Cardiac septum (tissue), 1 donor: ENCODE measurements around the gene LYRM9. TPM values are rescaled to one million over a fixed set of nuclear protein-coding genes. Genes with fewer than 3 reads are reported as not detected.
A peak's percentile ranks its signal among the peaks of the same experiment; 100 is the strongest.

Source experiments
- DNase-seq: peaks from one replicate; pipeline ENCODE4 v3.0.0-alpha.2; 2020; ENCODE audit warnings: low spot score
- intact Hi-C: fragments of 100-400 bp; cut with DNase I; formaldehyde crosslinking; loops from one replicate; pipeline ENCODE4 v1.14.0; 2022
- total RNA-seq: library from RNA; stranded (reverse); fragmentation: NEBNext Ultra II Directional; extraction: Animal tissue kit (Norgen Biotek cat#: 25700); gene quantifications from one replicate; pipeline ENCODE4 v1.2.1, GENCODE V29; 2021
- donor health status: DM: no; HTN: no; CAD: no.

Gene LYRM9
- total RNA-seq, 1 donor from 2014 or later: 8.8 TPM

DNA sequence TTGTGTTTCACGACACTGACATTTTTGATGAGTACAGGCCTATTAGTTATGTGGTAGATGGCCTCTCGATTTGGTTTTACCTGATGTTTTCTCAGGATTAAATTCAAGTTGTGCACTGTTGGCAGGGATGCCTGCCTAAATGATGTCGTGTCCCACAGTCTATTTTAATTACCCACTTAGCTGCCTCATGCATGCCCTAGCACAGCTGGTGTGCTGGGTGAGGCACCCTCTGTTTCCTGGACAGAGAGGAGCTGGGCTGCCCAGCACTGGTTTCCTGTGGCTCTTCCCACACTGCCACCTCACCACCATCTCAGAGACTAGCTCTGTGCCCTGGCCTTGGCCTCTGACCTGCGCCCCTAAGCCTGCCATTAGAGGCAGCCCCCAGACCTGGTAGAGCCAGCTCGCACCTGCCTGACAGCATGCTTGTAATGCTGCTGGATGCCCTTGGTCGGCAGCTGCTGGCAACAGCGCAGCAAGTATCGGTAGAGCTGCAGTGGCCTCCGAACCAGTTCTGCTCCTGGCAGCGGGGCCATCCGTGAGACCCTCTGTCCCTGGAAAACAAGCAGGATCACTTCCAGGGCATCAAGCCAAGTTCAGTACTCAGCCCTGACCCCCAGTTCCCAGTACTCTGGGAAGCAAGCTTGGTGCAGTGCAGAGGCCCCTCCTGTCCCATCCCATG is 10.9 kb downstream of the LYRM9 start:
- intact Hi-C loops: no loop called here
- DNase-seq: no peak

DNA sequence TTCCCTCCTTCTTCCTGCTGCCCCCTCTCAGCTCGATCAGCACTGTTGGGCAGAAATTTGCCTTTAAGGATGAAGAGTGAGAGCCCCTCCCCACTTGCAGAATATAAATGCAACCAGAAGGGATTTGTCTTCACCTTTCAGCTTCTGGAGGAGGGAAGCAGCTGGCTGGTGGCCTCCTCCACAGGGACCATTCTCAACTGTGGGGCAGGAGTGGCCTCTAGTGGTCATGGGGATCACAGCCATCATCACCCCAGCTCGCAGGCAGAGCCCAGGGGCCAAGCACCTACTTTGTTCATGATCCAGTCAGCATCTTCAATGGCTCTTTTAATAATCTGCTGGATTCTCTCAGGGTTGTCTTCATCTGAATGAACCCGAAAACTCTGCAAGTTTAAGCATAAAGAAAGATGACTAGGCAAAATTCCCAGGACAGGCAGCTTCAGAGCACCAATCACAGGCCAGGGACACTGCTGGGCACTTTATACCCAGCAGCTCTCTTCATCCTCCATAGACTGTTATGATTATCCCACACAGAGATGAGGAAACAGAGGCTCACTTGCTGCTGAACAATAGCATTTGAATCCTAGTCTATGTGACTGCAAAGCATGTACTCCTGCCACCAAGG is 13.1 kb downstream of the LYRM9 start:
- intact Hi-C loops: loop anchor here (2.0 to 10.0 kb wide), 3 partner anchors 75 to 225 kb away; no protein-coding TSS in a partner anchor
- peak; percentile 80 for DNase-seq

DNA sequence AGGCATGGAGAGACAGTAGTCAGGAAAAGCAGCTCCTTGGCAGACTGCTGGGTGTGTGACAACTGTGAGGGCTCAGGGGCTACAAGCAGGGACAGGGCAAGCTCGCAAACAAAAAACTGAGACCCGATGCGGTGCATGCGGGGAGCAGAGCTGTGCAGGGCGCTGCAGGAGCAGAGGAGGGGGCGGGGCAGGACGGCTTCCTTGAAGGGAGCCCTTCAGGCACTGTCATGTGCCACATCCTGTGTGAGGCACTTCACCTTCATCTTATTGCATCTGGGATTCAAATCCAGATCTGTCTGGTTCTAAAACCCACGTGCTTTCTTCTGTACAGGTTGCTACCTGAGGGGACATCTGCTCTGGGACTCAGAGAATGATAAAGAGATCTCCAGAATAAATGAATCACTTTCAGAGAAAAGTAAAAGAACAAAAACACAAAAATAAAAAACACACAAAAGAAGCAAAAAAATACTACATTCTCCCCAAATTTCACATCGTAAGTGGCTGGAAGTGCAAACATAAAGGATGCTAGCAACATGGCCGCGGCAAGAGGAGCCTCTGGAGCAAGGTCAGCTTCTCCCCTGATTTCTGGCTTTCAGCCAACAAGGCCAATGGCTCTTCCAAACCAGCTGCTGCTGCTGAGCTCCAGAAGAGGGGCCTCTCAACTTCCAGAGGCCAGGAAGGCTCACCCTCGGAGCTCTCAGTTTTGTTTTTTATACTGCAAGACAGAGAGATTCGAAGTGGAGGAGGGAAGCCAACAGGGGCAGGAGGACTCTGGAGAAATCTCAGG is 14.2 kb downstream of the LYRM9 start:
- intact Hi-C loops: loop anchor here (10.0 kb wide), 1 partner anchor 224 kb away; no protein-coding TSS in a partner anchor
- DNase-seq: no peak

DNA sequence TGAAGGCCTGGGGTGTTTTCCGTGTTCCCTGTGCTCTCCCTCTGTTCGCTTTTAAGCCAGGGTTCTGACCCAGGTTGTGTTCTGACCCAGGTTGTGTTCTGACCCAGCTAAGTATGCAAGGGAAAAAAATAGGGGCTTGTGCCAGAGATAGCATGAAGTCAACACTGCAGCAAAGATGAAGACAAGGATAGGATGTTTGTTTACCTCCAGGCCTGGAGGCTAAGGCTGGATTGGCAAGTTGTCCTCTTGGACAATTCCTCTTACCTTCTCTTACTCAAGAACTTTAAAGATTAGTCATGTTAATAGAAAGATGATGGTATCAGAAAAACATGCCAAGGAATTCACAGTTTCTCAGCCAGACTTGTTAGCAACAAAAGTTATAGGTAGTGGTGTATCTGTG is 19.4 kb downstream of the LYRM9 start:
- no peak for DNase-seq
- intact Hi-C loops: loop anchor here (10.0 kb wide), 1 partner anchor 219 kb away; no protein-coding TSS in a partner anchor

DNA sequence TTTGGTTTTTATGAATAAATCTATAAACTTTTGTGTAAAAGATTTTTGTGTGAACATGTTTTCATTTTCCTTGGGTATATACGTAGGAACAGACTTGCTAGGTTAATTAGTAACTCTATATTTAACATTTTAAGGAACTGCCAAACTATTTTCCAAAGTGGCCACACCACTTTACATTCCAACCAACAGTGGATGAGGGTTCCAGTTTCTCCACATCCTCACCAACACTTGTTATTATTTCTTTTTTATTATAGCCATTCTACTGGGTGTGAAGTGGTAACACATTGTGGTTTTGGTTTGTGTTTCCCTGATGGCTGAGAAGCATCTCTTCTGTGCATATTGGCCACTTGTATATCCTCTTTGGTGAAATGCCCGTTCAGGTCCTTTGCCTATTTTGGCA is 20.0 kb downstream of the LYRM9 start:
- no peak for DNase-seq
- intact Hi-C loops: loop anchor here (10.0 kb wide), 1 partner anchor 218 kb away; no protein-coding TSS in a partner anchor

DNA sequence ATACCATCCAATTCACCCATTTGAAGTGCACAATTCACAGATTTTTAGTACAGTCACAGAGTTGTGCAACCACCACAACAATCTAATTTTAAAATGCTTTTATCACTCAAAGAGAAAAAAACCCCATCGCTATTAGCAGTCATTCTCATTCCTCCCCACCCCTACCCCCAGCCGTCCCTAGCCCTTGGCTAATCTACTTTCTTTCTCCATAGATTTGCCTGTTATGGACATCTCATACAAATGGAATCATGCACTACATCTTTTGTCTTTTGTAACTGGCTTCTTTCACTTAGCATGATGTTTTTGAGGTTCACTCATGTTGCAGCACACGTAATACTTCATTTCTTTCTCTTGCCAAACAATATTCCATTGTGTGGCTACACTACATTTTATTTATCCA is 20.4 kb downstream of the LYRM9 start:
- intact Hi-C loops: loop anchor here (10.0 kb wide), 1 partner anchor 218 kb away; no protein-coding TSS in a partner anchor
- no peak for DNase-seq

DNA sequence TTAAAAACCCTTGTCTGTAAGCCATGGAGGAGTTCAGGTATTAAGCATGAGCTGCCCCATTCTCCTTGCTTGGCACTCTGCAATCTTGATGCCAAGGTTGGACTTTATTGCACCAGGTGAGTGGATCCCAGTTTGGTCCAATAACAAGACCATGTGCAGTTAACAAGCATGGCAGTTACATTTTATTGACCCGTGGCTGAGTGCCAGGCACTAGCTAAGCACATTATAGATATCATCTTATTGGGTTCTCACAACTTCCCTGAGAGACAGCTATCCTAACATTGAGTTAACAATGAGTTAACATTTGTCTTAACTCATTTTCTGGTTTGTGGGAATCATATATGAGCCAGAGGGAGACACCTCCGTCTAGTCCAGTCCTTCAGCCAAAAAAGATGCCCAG is 21.8 kb downstream of the LYRM9 start:
- no peak for DNase-seq
- intact Hi-C loops: loop anchor here (10.0 kb wide), 1 partner anchor 217 kb away; no protein-coding TSS in a partner anchor

DNA sequence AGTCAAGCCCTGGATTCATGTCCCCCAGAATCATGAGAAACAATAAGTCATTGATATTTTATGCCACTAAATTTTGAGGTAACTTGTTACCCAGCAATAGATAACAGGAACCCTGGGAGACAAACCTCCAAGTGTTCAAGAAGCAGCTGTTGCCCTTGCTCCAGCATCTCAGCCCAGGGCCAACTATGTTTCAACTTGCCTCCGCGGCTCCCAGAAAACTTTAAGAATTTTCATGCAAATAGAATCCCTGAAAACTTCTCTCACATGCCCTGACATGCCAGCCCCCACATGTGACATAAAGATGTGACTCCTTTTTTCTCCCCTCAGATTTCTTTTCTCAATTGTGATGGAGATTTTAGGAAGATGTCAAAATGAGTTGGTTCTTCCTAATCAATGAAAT is 22.8 kb downstream of the LYRM9 start:
- intact Hi-C loops: loop anchor here (10.0 kb wide), 1 partner anchor 216 kb away; no protein-coding TSS in a partner anchor
- no peak for DNase-seq

DNA sequence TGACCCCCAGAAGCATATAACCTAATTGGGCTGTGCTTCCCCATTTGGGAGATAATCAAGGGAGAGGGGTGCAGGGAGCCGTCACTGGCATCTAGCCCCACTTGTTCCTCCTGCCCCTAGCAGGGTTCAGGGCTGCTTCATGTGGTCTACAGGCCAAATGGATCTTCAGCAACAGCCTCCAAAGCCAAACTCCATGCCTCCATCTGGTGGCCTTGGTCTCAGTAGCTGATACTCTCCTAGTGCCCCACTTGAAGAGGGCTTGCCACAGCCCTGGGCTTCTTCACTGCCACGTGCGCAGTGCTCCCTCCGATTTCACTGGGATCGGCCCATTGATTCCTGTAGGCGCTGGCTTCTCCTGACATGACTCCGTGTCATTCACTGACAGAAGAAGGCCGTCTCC is 24.6 kb downstream of the LYRM9 start:
- DNase-seq: no peak
- intact Hi-C loops: no loop called here

DNA sequence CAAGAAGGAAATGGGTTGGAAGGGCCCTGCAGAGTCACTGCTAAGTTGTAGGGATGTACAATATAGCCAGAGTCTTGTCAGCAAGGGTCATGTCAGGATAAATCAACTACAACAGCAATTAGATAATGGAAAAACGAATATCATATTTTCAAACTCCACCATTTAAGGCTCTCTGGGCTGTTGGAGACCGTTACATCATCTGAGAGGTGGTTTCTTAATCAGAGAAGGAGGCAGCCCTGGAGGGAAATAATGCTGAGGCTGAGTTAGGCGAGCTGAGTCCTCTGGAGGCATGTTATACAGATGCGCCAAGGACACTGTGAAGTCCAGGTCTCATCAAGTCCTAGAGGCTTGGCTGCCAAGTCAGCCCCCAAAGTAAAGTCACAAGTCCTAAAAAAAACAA is 30.3 kb downstream of the LYRM9 start:
- intact Hi-C loops: no loop called here

DNA sequence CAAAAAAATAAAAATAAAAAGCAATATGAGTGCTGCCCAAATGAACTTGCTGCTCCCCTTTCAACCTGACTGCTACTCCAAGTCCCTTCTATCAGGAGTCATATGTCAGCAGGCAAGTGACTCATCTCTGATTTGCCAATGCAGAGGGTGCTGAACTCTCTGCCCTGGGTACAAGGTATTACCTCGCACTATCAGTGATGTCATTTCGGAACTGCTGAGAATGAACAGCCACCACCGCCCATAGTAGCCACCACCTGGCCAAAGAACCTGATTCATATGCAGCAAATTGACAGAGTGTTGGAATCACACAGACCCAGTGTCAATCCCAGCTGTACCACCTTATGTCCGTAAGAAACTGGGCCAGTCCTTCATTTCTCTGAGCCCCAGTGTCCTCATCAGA is 31.2 kb downstream of the LYRM9 start:
- intact Hi-C loops: no loop called here
- no peak for DNase-seq

More for the DNA sequence above, 30.3 kb downstream of the LYRM9 start:
- DNase-seq: no peak

DNA sequence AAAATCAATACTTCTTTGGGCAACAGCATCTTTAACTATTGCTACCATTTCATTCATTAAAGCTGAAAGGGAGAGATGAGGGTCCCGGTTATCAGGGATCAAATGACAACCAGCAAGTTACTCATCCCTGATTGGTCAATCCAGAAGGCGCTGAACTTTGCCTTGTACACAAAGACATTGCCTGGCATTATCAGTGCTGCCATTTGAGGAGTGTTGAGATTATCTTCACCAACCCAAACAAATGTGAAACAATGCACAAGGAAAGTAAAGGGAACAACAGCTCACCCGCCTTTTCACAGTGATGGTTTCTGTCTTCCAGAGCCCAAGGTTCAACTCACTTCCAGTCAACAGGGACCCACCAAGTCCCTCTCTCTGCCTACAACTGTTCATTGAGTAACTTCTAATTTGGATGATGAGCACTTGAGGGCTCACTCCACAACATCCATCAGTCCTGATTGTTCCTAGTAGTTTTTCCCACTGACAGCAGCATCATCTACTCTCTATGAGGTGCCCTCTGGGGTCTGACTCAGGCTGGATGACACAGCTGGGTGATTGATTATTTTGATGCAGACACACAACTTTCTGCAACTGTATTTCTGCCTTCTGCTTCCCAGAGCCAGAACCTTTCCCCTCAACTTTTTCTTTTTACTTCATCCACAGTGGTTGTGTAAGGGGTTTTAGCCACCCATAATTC is 32.0 kb downstream of the LYRM9 start:
- DNase-seq: no peak
- intact Hi-C loops: no loop called here

DNA sequence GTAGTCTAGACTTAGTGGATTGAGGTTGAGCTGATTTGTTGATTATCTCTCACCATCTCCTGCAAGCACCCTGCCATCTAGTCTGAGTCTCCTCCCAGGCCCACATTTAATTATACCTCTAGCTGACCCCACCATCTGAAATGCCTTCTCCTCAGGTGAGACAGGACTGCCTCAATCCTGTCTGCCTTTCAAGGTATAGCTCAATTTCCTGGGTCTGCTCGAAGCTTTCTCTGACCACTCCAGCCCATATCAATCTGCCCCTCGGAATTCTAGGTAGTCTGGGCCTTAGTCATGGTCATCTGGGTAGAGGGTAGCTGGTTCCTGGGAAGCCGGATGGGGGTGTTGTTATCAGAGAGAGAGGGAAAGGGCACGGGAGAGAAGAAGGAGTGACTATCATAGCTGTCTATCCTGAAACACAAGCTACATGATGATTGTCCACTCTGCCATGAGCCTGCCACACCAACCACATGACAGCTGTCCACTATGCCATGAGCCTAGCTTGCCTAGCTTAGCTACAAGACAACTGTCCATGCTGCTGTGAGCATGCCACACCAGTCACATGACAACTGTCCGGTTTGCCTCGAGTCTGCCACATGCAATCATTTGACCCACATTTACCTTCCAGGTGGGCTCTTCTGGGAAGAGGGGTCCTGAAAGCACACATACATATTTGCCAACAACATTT is 34.4 kb downstream of the LYRM9 start:
- no peak for DNase-seq
- intact Hi-C loops: no loop called here

DNA sequence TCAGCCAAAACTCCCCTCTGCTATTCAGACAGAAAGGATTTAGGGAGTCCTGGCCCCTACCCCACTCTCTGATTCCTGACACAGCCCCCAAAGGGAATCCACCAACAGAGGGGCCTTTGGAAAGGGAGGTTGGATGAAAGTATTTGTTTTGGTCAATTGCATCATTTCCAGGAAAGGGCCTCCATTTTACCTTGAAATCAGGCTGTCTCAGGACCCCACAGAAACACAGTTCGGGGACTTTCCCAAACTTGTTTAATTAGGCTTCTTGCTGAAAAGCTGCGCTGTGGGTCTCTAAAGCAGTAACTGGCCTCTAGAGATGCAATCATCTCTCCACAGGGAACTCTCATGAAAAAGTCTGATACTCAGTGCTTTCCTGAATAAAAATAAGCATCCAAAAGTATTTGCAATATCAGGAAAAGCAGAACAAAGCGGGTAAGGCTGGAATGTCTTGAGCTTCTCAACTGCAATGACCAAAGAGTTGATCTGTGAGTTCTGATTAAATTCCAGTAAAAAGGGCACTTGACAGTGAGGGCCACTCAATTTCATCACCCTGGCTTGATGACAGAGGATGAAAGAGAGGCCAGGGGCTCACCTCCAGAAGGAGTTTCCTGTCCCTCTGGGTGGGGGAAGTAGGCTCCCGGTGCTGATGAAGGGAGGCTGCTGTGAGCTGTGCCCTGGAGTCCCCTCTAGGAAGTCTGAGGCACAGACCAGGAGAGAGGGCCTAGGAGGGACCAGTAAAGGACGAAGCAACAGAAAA is 36.3 kb downstream of the LYRM9 start:
- no peak for DNase-seq
- intact Hi-C loops: no loop called here

DNA sequence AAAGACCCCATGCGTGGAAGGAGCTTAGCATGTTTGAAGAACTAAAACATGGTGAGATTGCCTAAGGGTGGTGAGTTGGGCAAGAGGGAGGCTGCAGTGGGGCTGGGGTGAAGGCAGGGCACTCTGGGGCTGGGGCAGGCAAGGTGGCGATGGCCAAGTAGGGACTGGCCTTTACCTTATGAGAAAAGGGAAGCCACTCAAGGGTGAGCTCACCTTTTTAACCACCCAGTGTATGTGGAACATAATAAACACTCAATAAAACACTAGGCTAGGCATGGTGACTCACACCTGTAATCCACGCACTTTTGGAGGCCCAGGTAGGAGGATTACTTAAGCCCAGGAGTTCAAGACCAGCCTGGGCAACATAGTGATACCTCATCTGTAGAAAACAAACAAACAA is 37.7 kb downstream of the LYRM9 start:
- DNase-seq: no peak
- intact Hi-C loops: no loop called here

DNA sequence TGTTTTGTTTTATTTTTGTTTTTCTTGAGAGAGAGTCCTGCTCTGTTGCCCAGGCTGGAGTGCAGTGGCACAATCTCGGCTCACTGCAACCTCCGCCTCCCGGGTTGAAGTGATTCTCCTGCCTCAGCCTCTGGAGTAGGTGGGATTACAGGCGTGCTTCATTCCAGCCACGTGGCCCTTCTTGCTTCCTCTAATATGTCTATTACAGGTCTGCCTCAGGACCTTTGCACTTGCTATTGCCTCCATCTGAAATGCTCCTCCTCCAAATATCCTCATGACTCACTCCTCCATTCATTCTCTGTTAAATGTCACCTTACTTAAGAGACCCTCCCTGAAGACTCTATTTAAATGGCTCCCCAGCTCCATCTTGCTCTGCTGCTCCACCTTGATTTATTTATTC is 39.0 kb downstream of the LYRM9 start:
- intact Hi-C loops: no loop called here

DNA sequence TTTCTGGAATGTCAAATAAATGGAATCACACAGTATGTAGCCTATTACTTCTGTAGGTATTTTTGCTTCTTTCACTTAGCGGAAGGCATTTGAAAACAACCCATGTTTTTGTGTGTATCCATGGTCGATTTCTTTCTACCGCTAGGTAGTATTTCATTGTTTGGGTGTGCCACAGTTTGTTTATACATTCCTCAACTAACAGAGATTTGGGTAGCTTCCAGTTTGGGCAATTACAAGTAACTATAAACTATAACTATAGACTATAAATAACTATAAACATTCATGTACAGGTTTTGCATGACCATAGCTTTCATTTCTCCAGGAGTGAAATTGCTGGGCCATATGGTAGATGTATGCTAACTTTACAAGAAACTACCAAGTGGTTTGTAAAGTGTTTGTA is 40.1 kb downstream of the LYRM9 start:
- intact Hi-C loops: no loop called here
- DNase-seq: no peak

More for the DNA sequence above, 39.0 kb downstream of the LYRM9 start:
- DNase-seq: no peak

DNA sequence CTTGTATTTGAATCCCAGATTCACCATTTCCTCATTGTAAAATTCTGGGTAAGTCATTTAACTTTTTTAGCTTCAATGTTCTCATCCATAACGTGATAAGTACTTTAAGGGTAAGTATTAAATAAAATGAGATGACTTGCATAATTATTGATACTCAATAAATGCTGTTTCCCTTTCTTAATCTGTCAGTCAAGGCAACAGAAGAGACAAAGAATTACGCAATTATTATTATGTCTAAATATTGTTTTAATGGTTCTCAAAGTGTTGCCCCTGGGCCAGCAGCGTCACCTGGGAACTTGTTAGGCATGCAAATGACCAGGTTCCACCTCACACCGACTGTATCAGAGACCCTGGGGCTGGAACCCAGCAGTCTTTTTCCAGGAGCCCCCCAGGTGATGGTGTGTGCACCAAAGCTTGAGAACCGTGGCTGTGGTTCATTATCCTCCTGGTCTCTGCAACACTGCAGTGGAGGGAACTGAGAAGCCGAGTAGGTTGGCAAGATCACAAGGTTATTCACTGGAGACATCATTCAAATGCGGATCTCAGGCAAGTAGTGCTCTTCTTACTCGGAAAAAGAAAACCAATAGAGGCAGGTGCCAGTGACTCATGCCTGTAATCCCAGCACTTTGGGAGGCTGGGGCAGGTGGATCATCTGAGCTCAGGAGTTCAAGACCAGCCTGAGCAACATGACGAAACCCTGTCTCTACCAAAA is 43.5 kb downstream of the LYRM9 start:
- DNase-seq: no peak
- intact Hi-C loops: no loop called here
